ENCODE measurements around the gene KAT6B.

The KAT6B gene

GRCh38 chr10:75024971-75025523 lies 198.6 kb downstream of the KAT6B start:
- DNase-seq (ENCODE audit: low spot score) = no peak
- no peak overlapping the region for H2AK5ac ChIP-seq (ENCODE audit: low read depth, low read length)
- no peak overlapping the region for H2BK12ac ChIP-seq (ENCODE audit: low read length)
- no peak overlapping the region for H2BK5ac ChIP-seq (ENCODE audit: low read length)
- H3K14ac ChIP-seq (ENCODE audit: low read length) = no peak overlapping the region
- H3K27ac ChIP-seq (replicated peaks; ENCODE audit: low read length) = no peak overlapping the region
- H3K4me1 ChIP-seq (ENCODE audit: control insufficient read depth in 2 of 2, insufficient read depth in 1 of 2, low read depth in 1 of 2, low read length in 2 of 2) = peaks cover under 1 to 5% of the 10 kb centered on the region in 2 donors
- H3K79me1 ChIP-seq (ENCODE audit: low read depth, low read length) = no peaks in the 10 kb centered on the region
- H4K91ac ChIP-seq (ENCODE audit: low read depth, low read length, poor library complexity) = no peak overlapping the region
- H2BK15ac ChIP-seq (ENCODE audit: low read length) = no peak overlapping the region
- H4K8ac ChIP-seq (ENCODE audit: low read depth, low read length) = no peak overlapping the region
- H3K4me2 ChIP-seq (ENCODE audit: insufficient read depth, low read length, poor library complexity, severe bottlenecking) = no peak overlapping the region
- H3K4me3 ChIP-seq (ENCODE audit: low read length in 2 of 2) = no peak overlapping the region
- H3K9ac ChIP-seq (ENCODE audit: low read depth, low read length, poor library complexity) = no peak overlapping the region
- H3K9me3 ChIP-seq (replicated peaks in 1 of 2; ENCODE audit: control insufficient read depth in 2 of 2, insufficient read depth in 1 of 2, low read depth in 1 of 2, low read length in 2 of 2) = no peaks in the 10 kb centered on the region
- H3K23ac ChIP-seq (ENCODE audit: low read depth, low read length, poor library complexity) = no peak overlapping the region
- no peaks in the 10 kb centered on the region for H3K27me3 ChIP-seq (ENCODE audit: control insufficient read depth in 3 of 3, insufficient read depth in 3 of 3, low read depth in 1 of 3, low read length in 3 of 3)
- peaks cover 11 to 92% of the 10 kb centered on the region in 2 donors for H3K36me3 ChIP-seq (replicated peaks in 1 of 2; ENCODE audit: control insufficient read depth in 2 of 2, insufficient read depth in 2 of 2, low read length in 2 of 2)
- H3K18ac ChIP-seq (ENCODE audit: low read length) = no peak overlapping the region
- no peak overlapping the region for H2BK120ac ChIP-seq (ENCODE audit: low read depth, low read length)
- H3K4ac ChIP-seq (ENCODE audit: low read length) = no peak overlapping the region
- no peak overlapping the region for H2AFZ ChIP-seq (ENCODE audit: low read length)
- no CpG with 5 or more reads among the region's 5 CpGs for WGBS, 2 donors (ENCODE audit: extremely low coverage in 2 of 2, insufficient read length in 2 of 2, insufficient replicate concordance in 1 of 2)

- Histone ChIP-seq H2BK5ac (ENCODE audit: low read length) (no peak overlapping the region), H2BK15ac (ENCODE audit: low read length) (no peak overlapping the region), H2AK5ac (ENCODE audit: low read depth, low read length) (no peak overlapping the region), H3K9me3 (replicated peaks in 1 of 2; ENCODE audit: control insufficient read depth in 2 of 2, insufficient read depth in 1 of 2, low read depth in 1 of 2, low read length in 2 of 2) (no peaks in the 10 kb centered on the region), H3K36me3 (replicated peaks in 1 of 2; ENCODE audit: control insufficient read depth in 2 of 2, insufficient read depth in 2 of 2, low read length in 2 of 2) (peaks cover 22 to 77% of the 10 kb centered on the region in 2 donors), H3K4me2 (ENCODE audit: insufficient read depth, low read length, poor library complexity, severe bottlenecking) (no peak overlapping the region), H3K27me3 (ENCODE audit: control insufficient read depth in 3 of 3, insufficient read depth in 3 of 3, low read depth in 1 of 3, low read length in 3 of 3) (no peaks in the 10 kb centered on the region), H3K4ac (ENCODE audit: low read length) (no peak overlapping the region), H3K4me3 (ENCODE audit: low read length in 2 of 2) (no peak overlapping the region), H2BK120ac (ENCODE audit: low read depth, low read length) (no peak overlapping the region), H2AFZ (ENCODE audit: low read length) (no peak overlapping the region), H4K8ac (ENCODE audit: low read depth, low read length) (no peak overlapping the region), H3K27ac (replicated peaks; ENCODE audit: low read length) (no peak overlapping the region), H3K4me1 (ENCODE audit: control insufficient read depth in 2 of 2, insufficient read depth in 1 of 2, low read depth in 1 of 2, low read length in 2 of 2) (no peaks in the 10 kb centered on the region), H2BK12ac (ENCODE audit: low read length) (no peak overlapping the region), H4K91ac (ENCODE audit: low read depth, low read length, poor library complexity) (no peak overlapping the region), H3K9ac (ENCODE audit: low read depth, low read length, poor library complexity) (no peak overlapping the region), H3K79me1 (ENCODE audit: low read depth, low read length) (no peaks in the 10 kb centered on the region), H3K23ac (ENCODE audit: low read depth, low read length, poor library complexity) (no peak overlapping the region), H3K18ac (ENCODE audit: low read length) (no peak overlapping the region), H3K14ac (ENCODE audit: low read length) (no peak overlapping the region)
- DNase-seq (ENCODE audit: low spot score) = no peak
These were observed 201.6 kb downstream of the KAT6B start for GRCh38 chr10:75028049-75028448.

GRCh38 chr10:75028748-75029147 lies 202.3 kb downstream of the KAT6B start:
- H2BK12ac ChIP-seq (ENCODE audit: low read length) = no peak overlapping the region
- no peak overlapping the region for H3K23ac ChIP-seq (ENCODE audit: low read depth, low read length, poor library complexity)
- no peak overlapping the region for H4K8ac ChIP-seq (ENCODE audit: low read depth, low read length)
- H3K79me1 ChIP-seq (ENCODE audit: low read depth, low read length) = no peaks in the 10 kb centered on the region
- no peak overlapping the region for H3K27ac ChIP-seq (replicated peaks; ENCODE audit: low read length)
- H4K91ac ChIP-seq (ENCODE audit: low read depth, low read length, poor library complexity) = no peak overlapping the region
- H3K4me1 ChIP-seq (ENCODE audit: control insufficient read depth in 2 of 2, insufficient read depth in 1 of 2, low read depth in 1 of 2, low read length in 2 of 2) = no peaks in the 10 kb centered on the region
- H3K18ac ChIP-seq (ENCODE audit: low read length) = no peak overlapping the region
- H3K4ac ChIP-seq (ENCODE audit: low read length) = no peak overlapping the region
- no peak overlapping the region for H3K4me3 ChIP-seq (ENCODE audit: low read length in 2 of 2)
- H3K9me3 ChIP-seq (replicated peaks in 1 of 2; ENCODE audit: control insufficient read depth in 2 of 2, insufficient read depth in 1 of 2, low read depth in 1 of 2, low read length in 2 of 2) = no peaks in the 10 kb centered on the region
- no CpG with 5 or more reads among the region's 7 CpGs for WGBS, 2 donors (ENCODE audit: extremely low coverage in 2 of 2, insufficient read length in 2 of 2, insufficient replicate concordance in 1 of 2)
- no peak overlapping the region for H2BK15ac ChIP-seq (ENCODE audit: low read length)
- no peak overlapping the region for H3K9ac ChIP-seq (ENCODE audit: low read depth, low read length, poor library complexity)
- H2BK120ac ChIP-seq (ENCODE audit: low read depth, low read length) = no peak overlapping the region
- H3K36me3 ChIP-seq (replicated peaks in 1 of 2; ENCODE audit: control insufficient read depth in 2 of 2, insufficient read depth in 2 of 2, low read length in 2 of 2) = peaks cover 22 to 71% of the 10 kb centered on the region in 2 donors
- H2AFZ ChIP-seq (ENCODE audit: low read length) = no peak overlapping the region
- no peaks in the 10 kb centered on the region for H3K27me3 ChIP-seq (ENCODE audit: control insufficient read depth in 3 of 3, insufficient read depth in 3 of 3, low read depth in 1 of 3, low read length in 3 of 3)
- no peak overlapping the region for H2BK5ac ChIP-seq (ENCODE audit: low read length)
- no peak overlapping the region for H3K14ac ChIP-seq (ENCODE audit: low read length)
- no peak for DNase-seq (ENCODE audit: low spot score)
- no peak overlapping the region for H3K4me2 ChIP-seq (ENCODE audit: insufficient read depth, low read length, poor library complexity, severe bottlenecking)
- H2AK5ac ChIP-seq (ENCODE audit: low read depth, low read length) = no peak overlapping the region

GRCh38 chr10:75029420-75029819 lies 203.0 kb downstream of the KAT6B start:
- Histone ChIP-seq H2BK120ac (ENCODE audit: low read depth, low read length) (no peak overlapping the region), H2AK5ac (ENCODE audit: low read depth, low read length) (no peak overlapping the region), H3K4me1 (ENCODE audit: control insufficient read depth in 2 of 2, insufficient read depth in 1 of 2, low read depth in 1 of 2, low read length in 2 of 2) (no peaks in the 10 kb centered on the region), H4K8ac (ENCODE audit: low read depth, low read length) (no peak overlapping the region), H3K27ac (replicated peaks; ENCODE audit: low read length) (no peak overlapping the region), H3K79me1 (ENCODE audit: low read depth, low read length) (no peaks in the 10 kb centered on the region), H3K4ac (ENCODE audit: low read length) (no peak overlapping the region), H3K18ac (ENCODE audit: low read length) (no peak overlapping the region), H2BK12ac (ENCODE audit: low read length) (no peak overlapping the region), H3K14ac (ENCODE audit: low read length) (no peak overlapping the region), H4K91ac (ENCODE audit: low read depth, low read length, poor library complexity) (no peak overlapping the region), H3K23ac (ENCODE audit: low read depth, low read length, poor library complexity) (no peak overlapping the region), H3K36me3 (replicated peaks in 1 of 2; ENCODE audit: control insufficient read depth in 2 of 2, insufficient read depth in 2 of 2, low read length in 2 of 2) (peaks cover 22 to 68% of the 10 kb centered on the region in 2 donors), H2AFZ (ENCODE audit: low read length) (no peak overlapping the region), H3K27me3 (ENCODE audit: control insufficient read depth in 3 of 3, insufficient read depth in 3 of 3, low read depth in 1 of 3, low read length in 3 of 3) (no peaks in the 10 kb centered on the region), H3K9me3 (replicated peaks in 1 of 2; ENCODE audit: control insufficient read depth in 2 of 2, insufficient read depth in 1 of 2, low read depth in 1 of 2, low read length in 2 of 2) (no peaks in the 10 kb centered on the region), H3K4me3 (ENCODE audit: low read length in 2 of 2) (no peak overlapping the region), H2BK5ac (ENCODE audit: low read length) (no peak overlapping the region), H3K9ac (ENCODE audit: low read depth, low read length, poor library complexity) (no peak overlapping the region), H2BK15ac (ENCODE audit: low read length) (no peak overlapping the region), H3K4me2 (ENCODE audit: insufficient read depth, low read length, poor library complexity, severe bottlenecking) (no peak overlapping the region)
- no peak for DNase-seq (ENCODE audit: low spot score)
- no CpG with 5 or more reads among the region's 15 CpGs for WGBS, 2 donors (ENCODE audit: extremely low coverage in 2 of 2, insufficient read length in 2 of 2, insufficient replicate concordance in 1 of 2)
